HUDEP-2 (cell line): ENCODE data around the gene GDPGP1.

ENCODE experiments used
- DNase-seq, 76 experiments: peaks; one replicate each; lab custom pipeline; 2025; ENCODE audit not compliant: unreplicated experiment in 76 of 76; lab: John Stamatoyannopoulos, UW

The GDPGP1 gene

GRCh38 chr15:90293040-90293810 is 59.2 kb downstream of the GDPGP1 start:
- peak in 64 of 76 experiments; percentile 8 to 78 (median 48) for DNase-seq

GRCh38 chr15:90294159-90294558 is 60.1 kb downstream of the GDPGP1 start:
- no peak for DNase-seq

- DNase-seq, result no peak
These were observed 60.7 kb downstream of the GDPGP1 start for GRCh38 chr15:90294601-90295269.

GRCh38 chr15:90295270-90295648 is 61.2 kb downstream of the GDPGP1 start:
- DNase-seq, result no peak
